CD4-positive, alpha-beta T cell treated with Interleukin-6 at 100 ng/mL for 8 hours (primary cell): ENCODE measurements around the gene TMEM131L.

ENCODE experiments used
- DNase-seq: peaks from one replicate; pipeline ENCODE4 v3.0.0-alpha.2; 2020; ENCODE audit warnings: mixed read lengths, low spot score

TMEM131L gene

GRCh38 chr4:153616006-153616555 lies 149.9 kb downstream of the TMEM131L start:
- DNase-seq: peak; percentile 23

GRCh38 chr4:153618833-153619232 lies 152.7 kb downstream of the TMEM131L start:
- DNase-seq: no peak

GRCh38 chr4:153619811-153620210 lies 153.7 kb downstream of the TMEM131L start:
- no peak for DNase-seq

- no peak for DNase-seq
Observed at GRCh38 chr4:153620352-153620751, 154.2 kb downstream of the TMEM131L start.

- DNase-seq: no peak
Observed at GRCh38 chr4:153622093-153622492, 155.9 kb downstream of the TMEM131L start.

GRCh38 chr4:153622778-153623240 lies 156.6 kb downstream of the TMEM131L start:
- no peak for DNase-seq

- DNase-seq: no peak
Observed at GRCh38 chr4:153623491-153623890, 157.3 kb downstream of the TMEM131L start.

GRCh38 chr4:153628796-153629315 lies 162.7 kb downstream of the TMEM131L start:
- DNase-seq: no peak

GRCh38 chr4:153629776-153630175 lies 163.6 kb downstream of the TMEM131L start:
- DNase-seq: no peak

GRCh38 chr4:153634738-153635353 lies 168.7 kb downstream of the TMEM131L start:
- peak; percentile 21 for DNase-seq

GRCh38 chr4:153635846-153636245 lies 169.7 kb downstream of the TMEM131L start:
- no peak for DNase-seq

GRCh38 chr4:153637201-153637600 lies 171.0 kb downstream of the TMEM131L start:
- DNase-seq: no peak

- no peak for DNase-seq
Observed at GRCh38 chr4:153638011-153638410, 171.9 kb downstream of the TMEM131L start.

GRCh38 chr4:153638999-153639398 lies 172.8 kb downstream of the TMEM131L start:
- DNase-seq: no peak

GRCh38 chr4:153639833-153640802 lies 174.0 kb downstream of the TMEM131L start:
- no peak for DNase-seq

- no peak for DNase-seq
Observed at GRCh38 chr4:153641532-153641931, 175.4 kb downstream of the TMEM131L start.

- DNase-seq: peak; percentile 55
Observed at GRCh38 chr4:153643406-153644383, 177.5 kb downstream of the TMEM131L start.

- no peak for DNase-seq
Observed at GRCh38 chr4:153645183-153645582, 179.0 kb downstream of the TMEM131L start.

GRCh38 chr4:153646261-153646660 lies 180.1 kb downstream of the TMEM131L start:
- no peak for DNase-seq

- no peak for DNase-seq
Observed at GRCh38 chr4:153646978-153647377, 180.8 kb downstream of the TMEM131L start.

- DNase-seq: no peak
Observed at GRCh38 chr4:153647975-153648374, 181.8 kb downstream of the TMEM131L start.
